ENCODE measurements around the gene CADM1. TPM values are rescaled to one million over a fixed set of nuclear protein-coding genes. Genes with fewer than 3 reads are reported as not detected.

The CADM1 gene
- total and polyA plus RNA-seq, 2 donors from 2014 or later, result 24.0 to 33.5 TPM

DNA sequence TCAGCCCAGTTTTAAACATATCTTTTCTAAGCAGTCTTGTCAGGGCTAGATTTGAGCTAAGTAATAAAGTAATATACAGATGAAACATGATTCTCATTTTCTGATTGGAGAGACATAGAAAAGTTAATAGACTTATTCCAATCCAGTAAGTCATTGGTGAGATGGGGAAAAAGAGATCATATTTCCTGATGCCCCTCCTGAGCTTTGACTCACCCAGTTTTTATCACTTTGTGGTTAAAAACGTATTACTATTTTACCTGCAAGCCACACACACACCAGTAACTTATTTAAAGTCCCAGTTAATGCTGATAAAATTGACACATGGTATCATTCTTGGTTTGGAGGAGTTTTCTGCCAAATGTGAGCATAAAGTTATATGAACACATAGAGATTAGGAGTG is 306.8 kb downstream of the CADM1 start:
- DNase-seq (no peak), FAIRE-seq (no peak)
- H3K27ac ChIP-seq (ENCODE audit: low read depth in 2 of 2, low read length in 2 of 2), result no peak overlapping the region
- intact Hi-C loops (cut with DNase I), result no loop called here
- no peaks in the 10 kb centered on the region for H3K9me3 ChIP-seq (ENCODE audit: control insufficient read depth in 2 of 3, insufficient read depth in 1 of 3, low read length in 3 of 3)
- TF ChIP-seq, protein P1, sequence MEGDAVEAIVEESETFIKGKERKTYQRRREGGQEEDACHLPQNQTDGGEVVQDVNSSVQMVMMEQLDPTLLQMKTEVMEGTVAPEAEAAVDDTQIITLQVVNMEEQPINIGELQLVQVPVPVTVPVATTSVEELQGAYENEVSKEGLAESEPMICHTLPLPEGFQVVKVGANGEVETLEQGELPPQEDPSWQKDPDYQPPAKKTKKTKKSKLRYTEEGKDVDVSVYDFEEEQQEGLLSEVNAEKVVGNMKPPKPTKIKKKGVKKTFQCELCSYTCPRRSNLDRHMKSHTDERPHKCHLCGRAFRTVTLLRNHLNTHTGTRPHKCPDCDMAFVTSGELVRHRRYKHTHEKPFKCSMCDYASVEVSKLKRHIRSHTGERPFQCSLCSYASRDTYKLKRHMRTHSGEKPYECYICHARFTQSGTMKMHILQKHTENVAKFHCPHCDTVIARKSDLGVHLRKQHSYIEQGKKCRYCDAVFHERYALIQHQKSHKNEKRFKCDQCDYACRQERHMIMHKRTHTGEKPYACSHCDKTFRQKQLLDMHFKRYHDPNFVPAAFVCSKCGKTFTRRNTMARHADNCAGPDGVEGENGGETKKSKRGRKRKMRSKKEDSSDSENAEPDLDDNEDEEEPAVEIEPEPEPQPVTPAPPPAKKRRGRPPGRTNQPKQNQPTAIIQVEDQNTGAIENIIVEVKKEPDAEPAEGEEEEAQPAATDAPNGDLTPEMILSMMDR (IDR thresholded peaks at IDR 0.05; ENCODE audit: borderline replicate concordance, extremely low read depth, insufficient read depth), result no peak
- peaks cover 0 to 8% (median 0%) of the 10 kb centered on the region in 3 donors for H3K4me1 ChIP-seq (ENCODE audit: control insufficient read depth in 2 of 3, insufficient read depth in 2 of 3, low read depth in 1 of 3, low read length in 3 of 3)
- no peaks in the 10 kb centered on the region for H3K36me3 ChIP-seq (ENCODE audit: control insufficient read depth in 2 of 3, insufficient read depth in 3 of 3, low read length in 3 of 3)
- no peak overlapping the region for H3K4me3 ChIP-seq (ENCODE audit: low read length in 3 of 3)
- no peak overlapping the region for H3K9ac ChIP-seq (ENCODE audit: low read length in 3 of 3)
- no peaks in the 10 kb centered on the region for H3K27me3 ChIP-seq (ENCODE audit: control insufficient read depth, insufficient read depth, low read length)

DNA sequence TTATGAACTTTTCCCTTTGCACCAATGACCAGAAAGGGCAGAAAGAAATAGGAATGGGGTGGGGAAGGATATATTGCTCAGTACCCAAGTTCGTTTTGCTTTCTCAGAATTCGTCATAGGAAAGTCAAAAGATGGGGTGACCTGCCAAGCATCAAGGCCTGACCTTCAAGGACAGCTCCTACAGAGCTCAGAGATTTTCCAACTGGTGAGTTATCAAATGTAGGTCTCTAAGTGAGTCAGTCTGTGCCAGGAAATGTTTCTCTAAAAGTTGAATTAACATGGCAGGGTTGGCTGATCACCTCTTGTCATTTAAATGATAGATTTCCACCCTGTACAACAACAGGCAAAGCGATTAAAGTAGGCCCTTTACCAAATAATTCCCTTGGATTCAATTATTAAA is 307.2 kb downstream of the CADM1 start:
- no peak overlapping the region for H3K27ac ChIP-seq (ENCODE audit: low read depth in 2 of 2, low read length in 2 of 2)
- TF ChIP-seq, protein P1 (IDR thresholded peaks at IDR 0.05; ENCODE audit: borderline replicate concordance, extremely low read depth, insufficient read depth), result no peak
- no peaks in the 10 kb centered on the region for H3K9me3 ChIP-seq (ENCODE audit: control insufficient read depth in 2 of 3, insufficient read depth in 1 of 3, low read length in 3 of 3)

DNA sequence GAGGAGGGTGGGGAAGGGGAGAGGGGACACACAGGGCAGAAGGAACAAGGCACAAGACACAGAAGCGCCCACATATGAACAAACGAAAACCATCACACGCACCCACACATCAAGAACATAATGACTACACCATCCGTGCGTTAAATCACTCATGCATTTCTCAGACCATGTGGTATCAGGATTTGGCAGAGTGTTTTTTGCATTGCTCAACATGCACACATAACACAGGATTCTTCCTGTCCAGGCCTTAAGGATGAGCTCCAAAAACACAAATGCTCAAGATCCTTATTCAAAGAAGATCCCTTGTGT is 309.5 kb downstream of the CADM1 start:
- Histone ChIP-seq H3K9ac (ENCODE audit: low read length in 3 of 3) (no peak overlapping the region), H3K27me3 (ENCODE audit: control insufficient read depth, insufficient read depth, low read length) (no peaks in the 10 kb centered on the region), H3K27ac (ENCODE audit: low read depth in 2 of 2, low read length in 2 of 2) (no peak overlapping the region), H3K9me3 (ENCODE audit: control insufficient read depth in 2 of 3, insufficient read depth in 1 of 3, low read length in 3 of 3) (no peaks in the 10 kb centered on the region), H3K4me3 (ENCODE audit: low read length in 3 of 3) (no peak overlapping the region), H3K36me3 (ENCODE audit: control insufficient read depth in 2 of 3, insufficient read depth in 3 of 3, low read length in 3 of 3) (no peaks in the 10 kb centered on the region), H3K4me1 (ENCODE audit: control insufficient read depth in 2 of 3, insufficient read depth in 2 of 3, low read depth in 1 of 3, low read length in 3 of 3) (no peaks in the 10 kb centered on the region)
- peak in 3 of 5 donors; percentile 42 to 56 (median 43) for DNase-seq
- FAIRE-seq, result no peak
- TF ChIP-seq, protein P1 (IDR thresholded peaks at IDR 0.05; ENCODE audit: borderline replicate concordance, extremely low read depth, insufficient read depth), result no peak
- intact Hi-C loops (cut with DNase I), result no loop called here

More for the DNA sequence above, 307.2 kb downstream of the CADM1 start:
- H3K36me3 ChIP-seq (ENCODE audit: control insufficient read depth in 2 of 3, insufficient read depth in 3 of 3, low read length in 3 of 3), result no peaks in the 10 kb centered on the region
- intact Hi-C loops (cut with DNase I), result no loop called here
- FAIRE-seq, result no peak
- no peak for DNase-seq
- peaks cover 0 to 8% (median 0%) of the 10 kb centered on the region in 3 donors for H3K4me1 ChIP-seq (ENCODE audit: control insufficient read depth in 2 of 3, insufficient read depth in 2 of 3, low read depth in 1 of 3, low read length in 3 of 3)
- no peaks in the 10 kb centered on the region for H3K27me3 ChIP-seq (ENCODE audit: control insufficient read depth, insufficient read depth, low read length)
- no peak overlapping the region for H3K4me3 ChIP-seq (ENCODE audit: low read length in 3 of 3)
- H3K9ac ChIP-seq (ENCODE audit: low read length in 3 of 3), result no peak overlapping the region
